HG02759 (cell line): ENCODE results near the gene SEPHS2.

Experiments
- ATAC-seq: cut with Tn5 transposase; IDR thresholded peaks from one replicate; pipeline ENCODE4 v1.9.1; 2021; ENCODE audit warnings: mild to moderate bottlenecking, moderate library complexity; ENCODE audit not compliant: unreplicated experiment

Gene SEPHS2

GRCh38 chr16:30434852-30435251 lies 10.8 kb downstream of the SEPHS2 start:
- no peak for ATAC-seq

DNA sequence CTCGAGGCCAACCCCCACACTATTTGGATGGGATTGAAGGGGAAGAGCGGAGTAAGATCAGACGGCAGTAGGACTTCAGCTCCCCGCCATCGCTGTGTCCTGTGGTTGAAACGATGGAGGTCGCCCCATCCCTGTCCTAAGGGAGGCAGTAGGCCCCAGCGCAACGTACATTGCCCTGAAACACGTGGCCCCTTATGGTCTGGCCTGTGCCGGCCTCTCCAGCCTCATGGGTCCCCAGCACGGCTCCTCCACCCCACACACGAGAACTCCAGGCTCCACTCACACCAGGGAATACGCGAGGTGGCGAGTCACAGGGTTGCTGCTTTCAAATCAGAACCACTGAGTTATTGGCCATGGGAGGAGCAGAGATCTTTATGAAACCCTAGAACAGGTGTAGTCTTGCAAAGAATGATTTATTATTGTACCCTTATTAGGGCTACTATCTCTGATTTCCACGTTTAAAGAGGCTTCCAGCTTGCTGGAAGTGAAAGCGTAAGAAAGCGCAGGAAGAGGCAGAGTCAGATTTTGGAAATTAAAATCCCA lies 15.2 kb downstream of the SEPHS2 start:
- ATAC-seq = peak; percentile 15

DNA sequence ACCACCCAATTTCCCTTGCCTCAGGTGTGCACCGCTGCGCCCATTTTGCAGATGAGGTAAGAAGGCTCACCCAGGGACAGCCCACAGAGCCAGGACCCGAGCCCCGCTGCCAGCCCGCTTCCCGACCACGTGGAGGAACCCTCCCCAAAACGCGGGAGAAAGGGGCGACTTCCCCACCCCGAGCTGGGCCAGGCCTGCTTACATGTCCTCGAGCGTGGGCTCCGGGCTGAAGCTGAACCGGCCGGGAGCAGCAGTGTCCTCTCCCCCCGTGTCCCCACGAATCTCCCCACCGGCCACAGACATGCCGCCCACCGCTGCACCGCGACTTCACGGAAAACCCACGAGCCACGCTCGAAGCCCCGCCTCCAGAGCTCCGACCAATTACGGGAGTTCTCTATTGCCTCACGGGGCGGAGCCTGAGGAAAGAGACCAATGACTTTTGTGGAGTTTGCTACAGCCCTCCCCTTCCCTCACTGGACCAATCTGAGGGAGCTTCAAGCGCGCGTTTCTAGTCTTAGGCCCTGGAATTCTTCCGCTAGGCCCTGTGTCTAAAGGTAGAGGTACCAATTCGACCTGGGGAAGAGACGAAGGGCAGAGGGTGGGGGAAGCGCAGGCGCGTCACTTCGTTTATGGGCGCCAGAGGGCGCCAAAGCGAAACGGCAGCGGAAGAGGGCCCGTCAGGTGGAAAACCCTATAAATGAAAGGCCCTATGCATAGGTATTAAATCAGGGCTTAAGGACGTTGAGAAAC lies 15.8 kb downstream of the SEPHS2 start, which contains the start of gene DCTPP1:
DCTPP1 (minus strand) TSS at position 353 of the 750 bp plus-strand sequence; CDS start at position 303, 50 bp downstream.
- peak; percentile 96 for ATAC-seq

DNA sequence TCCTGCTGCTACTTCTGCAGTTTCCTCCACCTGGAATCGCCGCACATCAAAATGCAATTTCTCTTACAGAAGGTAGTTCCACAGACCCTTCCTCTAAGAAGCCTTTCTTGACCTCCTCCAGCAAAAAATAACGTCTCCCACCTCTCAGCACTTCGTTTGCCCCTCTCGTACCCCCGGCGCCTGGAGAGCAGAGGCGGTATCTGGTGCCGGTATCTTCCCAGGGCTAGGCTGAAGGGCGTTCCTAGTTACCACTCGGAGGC lies 16.3 kb downstream of the SEPHS2 start:
- no peak for ATAC-seq

DNA sequence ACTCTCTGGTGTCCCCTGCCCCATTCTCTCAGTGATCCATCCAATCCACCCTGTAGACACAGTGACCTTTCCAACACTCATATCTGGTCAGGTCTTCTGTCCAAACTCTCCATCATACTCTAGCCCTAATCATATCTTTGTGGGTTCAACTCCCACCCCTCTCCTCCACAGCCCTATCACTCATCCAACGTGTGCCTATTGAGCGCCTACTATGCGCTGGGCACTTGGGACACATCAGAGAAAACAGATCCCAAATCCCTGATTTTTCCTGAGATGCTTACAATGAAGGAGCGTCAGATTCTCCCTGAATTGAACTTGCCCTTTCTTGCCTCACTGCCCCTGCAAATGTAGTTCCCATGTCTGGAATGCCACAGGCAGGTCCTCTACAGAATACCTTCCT lies 17.6 kb downstream of the SEPHS2 start:
- ATAC-seq = no peak

- no peak for ATAC-seq
Observed at GRCh38 chr16:30421010-30421409, 24.7 kb downstream of the SEPHS2 start.

DNA sequence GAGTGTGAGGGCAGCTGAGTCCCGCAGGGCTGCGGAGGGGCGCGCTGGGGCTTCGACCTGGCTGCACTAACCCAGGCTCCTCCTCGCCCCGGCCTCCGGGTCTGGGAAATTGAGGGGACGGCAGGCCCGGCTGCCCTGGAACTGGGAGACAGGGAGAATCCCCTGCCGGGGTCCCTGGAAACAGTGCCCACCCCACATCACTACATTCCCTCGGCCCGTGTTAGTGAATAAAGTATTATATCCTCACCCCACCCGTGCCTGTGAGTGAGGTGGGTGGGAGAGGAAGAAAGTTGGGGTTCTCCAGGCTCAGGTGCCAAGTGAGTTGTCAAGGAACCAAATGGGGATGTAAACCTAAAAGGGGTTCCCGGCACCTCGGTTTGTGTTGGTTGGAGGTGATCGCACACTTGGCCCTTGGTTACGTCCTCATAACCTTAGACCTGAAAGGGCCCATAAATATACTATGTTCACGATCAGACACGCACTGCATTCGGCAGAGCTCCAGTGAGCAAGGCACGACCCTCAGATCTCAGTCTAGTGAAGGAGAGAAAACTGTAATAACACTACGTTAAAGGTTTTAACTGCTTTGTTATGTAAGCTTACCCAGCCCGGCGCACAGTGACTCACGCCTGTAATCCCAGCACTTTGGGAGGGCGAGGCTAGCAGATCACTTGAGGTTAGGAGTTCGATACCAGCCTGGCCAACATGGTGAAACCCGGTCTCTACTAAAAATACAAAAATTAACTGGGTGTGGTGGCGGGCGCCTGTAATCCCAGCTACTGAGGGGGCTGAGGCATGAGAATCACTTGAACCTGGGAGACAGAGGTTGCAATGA lies 27.1 kb downstream of the SEPHS2 start:
- no peak for ATAC-seq

DNA sequence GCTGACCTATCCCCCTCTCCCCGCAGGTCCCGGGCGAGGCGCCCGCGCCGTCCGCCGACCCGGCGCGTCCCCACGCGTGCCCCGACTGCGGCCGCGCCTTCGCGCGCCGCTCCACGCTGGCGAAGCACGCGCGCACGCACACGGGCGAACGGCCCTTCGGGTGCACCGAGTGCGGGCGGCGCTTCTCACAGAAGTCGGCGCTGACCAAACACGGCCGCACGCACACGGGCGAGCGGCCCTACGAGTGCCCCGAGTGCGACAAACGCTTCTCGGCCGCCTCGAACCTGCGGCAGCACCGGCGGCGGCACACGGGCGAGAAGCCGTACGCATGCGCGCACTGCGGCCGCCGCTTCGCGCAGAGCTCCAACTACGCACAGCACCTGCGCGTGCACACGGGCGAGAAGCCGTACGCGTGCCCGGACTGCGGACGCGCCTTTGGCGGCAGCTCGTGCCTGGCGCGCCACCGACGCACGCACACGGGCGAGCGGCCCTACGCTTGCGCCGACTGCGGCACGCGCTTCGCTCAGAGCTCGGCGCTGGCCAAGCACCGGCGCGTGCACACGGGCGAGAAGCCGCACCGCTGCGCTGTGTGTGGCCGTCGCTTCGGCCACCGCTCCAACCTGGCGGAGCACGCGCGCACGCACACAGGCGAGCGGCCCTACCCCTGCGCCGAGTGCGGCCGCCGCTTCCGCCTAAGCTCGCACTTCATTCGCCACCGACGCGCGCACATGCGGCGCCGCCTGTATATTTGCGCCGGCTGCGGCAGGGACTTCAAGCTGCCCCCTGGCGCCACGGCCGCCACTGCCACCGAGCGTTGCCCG lies 27.9 kb downstream of the SEPHS2 start:
- ATAC-seq = peak; percentile 83

DNA sequence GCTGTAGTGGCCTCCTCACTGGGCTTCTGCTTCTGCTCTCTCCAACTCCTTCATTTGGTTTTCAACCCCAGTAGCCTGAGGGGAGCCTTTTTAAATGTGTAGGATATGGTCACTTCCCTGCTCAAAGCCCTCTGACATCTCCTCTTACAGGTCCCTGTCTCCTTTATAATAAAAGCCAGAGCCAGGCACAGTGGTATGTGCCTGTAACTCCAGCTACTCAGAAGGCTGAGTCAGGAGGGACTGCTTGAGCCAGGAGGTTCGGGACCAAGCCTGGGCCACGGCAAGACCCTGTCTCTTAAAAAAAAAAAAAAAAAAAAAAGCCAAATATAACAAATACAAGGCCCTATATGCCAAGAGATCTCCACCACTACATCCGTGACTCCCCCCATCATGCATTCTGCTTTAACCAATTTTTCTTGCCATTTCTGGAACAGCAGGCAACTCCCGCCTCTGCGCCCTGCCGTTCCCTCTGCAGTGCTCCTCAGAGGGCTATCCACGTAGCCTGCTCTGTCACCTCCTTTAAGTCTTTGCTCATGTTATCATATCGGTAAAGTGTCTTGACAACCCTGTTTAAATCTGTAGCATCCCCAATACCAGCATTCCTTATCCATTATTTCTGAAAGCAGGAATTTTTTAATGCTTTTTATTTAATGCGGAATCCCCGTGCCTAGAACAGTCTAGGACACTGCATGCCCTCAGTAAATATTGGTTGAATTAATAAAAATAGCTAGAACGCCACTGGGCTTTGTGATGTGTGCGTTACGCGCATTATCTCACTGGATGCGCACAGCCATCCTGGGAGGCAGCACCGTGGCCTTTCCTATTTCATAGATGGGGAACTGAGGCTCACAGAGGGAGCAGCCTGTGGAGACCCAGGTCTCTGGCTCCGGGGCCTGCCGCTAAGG lies 28.8 kb downstream of the SEPHS2 start:
- ATAC-seq = no peak

- no peak for ATAC-seq
Observed at GRCh38 chr16:30416047-30416603, 29.5 kb downstream of the SEPHS2 start.

DNA sequence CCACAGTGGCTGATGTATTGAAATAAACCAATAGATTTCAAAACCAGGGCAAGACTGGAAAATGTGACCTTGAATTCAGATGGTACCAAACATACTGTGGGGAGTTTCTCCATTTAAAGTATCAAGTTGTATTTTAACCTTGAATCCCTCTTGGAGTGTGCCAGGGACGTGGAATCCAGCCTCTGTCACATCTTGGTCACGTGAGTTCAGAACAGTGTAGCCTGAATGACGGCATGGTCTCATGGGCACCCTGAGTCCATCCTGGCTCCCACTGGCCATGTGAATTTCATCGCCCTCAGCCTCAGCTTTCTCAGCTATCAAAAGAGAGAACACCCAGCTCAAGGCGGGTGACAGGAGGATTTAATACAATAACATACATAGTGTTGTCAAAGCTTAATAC lies 31.5 kb downstream of the SEPHS2 start:
- no peak for ATAC-seq

DNA sequence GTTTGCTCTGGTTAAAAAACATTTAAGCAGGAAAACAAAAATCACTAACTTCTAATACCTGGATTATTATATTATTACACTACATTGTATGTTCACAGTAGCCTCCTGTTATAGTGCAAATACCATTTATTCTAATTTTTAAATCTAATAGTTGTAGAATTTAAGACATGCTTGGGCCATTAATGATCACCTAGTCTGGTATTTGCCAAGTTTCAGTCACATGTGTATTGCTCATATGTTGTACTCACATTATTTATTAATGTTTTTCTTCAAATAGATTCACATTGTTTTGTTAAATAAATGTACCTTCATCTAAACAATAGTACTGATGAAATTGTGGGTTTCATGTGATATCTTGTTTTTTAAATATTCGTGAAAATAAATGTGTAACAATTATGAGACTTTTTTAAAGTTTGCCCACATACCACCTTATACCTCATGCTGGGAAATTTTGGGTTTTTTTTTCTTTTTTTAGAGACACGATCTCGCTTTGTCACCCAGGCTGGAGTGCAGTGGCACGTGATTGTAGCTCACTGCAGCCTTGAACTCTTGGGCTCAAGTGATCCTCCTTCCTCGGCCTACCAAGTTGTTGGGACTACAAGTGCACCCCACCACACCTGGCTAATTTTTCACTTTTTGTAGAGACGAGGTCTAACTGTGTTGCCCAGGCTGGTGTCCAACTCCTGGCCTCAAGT lies 32.4 kb downstream of the SEPHS2 start:
- no peak for ATAC-seq

- peak; percentile 47 for ATAC-seq
Observed at GRCh38 chr16:30409125-30410060, 36.3 kb downstream of the SEPHS2 start.

DNA sequence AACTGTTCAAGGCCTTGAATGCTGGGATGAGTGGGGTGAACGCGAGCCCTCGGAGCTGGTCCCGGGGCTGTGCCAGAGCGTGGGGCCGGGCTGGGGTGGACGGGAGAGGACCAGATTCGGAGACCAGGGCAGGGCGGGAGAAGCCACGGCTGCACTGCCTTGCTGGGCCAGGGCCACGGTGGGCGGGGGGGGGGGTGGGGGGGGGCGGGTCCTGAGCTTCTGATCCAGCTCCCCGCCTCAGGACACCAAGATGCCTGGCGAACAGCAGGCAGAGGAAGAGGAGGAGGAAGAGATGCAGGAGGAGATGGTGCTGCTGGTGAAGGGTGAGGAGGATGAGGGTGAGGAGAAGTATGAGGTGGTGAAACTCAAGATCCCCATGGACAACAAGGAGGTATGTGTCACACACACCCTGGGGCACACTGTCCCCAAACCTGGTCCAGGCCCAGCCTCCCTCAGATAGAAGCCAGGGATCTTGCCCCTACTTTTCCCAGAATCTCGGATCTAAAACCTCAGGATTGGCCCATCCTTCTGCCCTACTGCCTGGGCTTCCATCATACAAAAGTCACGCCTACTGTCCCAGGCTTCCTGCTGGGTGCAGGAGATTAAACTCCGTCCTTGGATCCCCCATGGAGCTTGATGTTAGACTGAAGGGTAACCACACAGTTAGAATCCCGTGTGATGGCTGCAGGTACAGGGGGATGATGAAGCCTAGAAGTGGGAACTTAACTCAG lies 37.7 kb downstream of the SEPHS2 start:
- ATAC-seq = no peak

DNA sequence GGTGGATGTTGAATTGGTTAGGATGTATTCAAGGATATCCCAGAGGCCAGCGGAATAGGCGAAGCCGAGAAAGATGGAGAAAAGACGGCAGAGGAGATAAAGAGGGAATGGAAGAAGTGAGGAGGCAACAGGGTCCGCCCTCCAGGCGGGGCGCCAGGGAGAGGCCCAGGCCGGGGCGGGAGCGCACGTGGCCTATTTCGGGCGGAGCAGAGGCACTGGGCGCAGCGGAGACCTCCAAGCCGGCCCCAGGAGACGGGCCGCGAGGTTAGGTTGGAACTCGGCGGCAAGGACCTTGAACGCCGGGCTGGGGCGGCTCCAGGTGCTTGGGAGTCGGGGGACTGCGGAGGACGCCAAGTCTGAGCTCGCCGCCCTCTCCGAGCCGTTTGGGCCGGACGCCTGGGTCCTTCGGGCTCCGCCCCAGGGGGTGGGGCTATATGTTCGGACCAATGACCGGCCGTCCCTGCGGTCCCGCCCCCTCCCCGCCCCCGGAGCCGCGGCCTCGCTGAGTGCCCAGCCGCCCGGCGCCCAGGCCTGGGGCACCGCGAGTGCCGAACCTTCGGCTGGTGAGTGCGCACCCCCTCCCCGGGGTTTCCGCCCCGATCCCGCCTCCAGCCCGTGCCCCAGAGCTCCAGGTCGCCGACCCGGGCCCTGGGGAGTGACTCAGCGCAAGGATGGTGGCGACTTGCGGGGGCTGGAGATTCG lies 38.4 kb downstream of the SEPHS2 start, which contains the start of gene ZNF771:
ZNF771 (plus strand) TSS at position 505 of the 702 bp plus-strand sequence. CDS start 448 bp downstream, outside the sequence.
- peak; percentile 82 for ATAC-seq

- ATAC-seq = peak; percentile 18
Observed at GRCh38 chr16:30406795-30407101, 38.9 kb downstream of the SEPHS2 start.
